NK-92 (cell line): ENCODE measurements around the gene PKP1.

Experiments used
- DNase-seq: peaks from one replicate; lab custom pipeline; 2025; ENCODE audit not compliant: unreplicated experiment; lab: John Stamatoyannopoulos, UW

The PKP1 gene

DNA sequence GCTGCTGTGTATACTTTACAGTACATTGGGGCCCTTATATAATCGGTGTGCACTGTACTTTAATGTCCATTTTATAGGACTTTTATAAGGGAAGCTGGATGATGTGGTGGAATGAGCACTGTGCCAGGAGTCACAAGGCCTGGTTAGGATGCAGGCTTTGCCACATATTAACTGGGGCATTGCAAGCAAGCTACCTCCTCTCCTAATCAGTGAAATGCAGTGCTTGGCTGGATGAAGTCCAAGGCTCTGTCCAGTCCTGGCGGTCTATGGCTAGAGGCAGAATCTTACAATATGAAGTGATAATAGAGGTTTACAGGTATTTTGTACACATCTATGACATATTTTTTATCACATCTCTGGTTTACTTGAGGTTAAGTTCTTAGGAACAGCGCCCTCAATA, 1.7 kb upstream of the PKP1 start:
- no peak for DNase-seq

DNA sequence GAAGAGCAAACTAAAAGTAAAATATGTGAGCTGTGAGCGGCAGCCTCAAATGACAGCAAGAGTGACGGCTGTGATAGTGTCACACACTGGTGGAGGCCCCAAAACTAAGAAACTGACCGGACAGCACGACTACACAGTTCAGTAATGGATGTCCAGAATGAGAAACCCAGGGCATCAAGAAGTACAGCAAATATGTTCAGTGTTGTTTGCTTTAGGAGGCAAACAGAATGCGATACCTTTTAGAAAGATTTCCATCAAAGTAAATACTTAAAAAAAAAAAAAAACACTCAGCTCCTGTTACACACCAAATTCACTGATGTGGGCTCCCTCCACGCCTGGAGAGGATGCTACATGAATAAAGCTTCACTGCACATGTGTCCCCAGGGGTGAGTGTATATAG, 1.1 kb upstream of the PKP1 start:
- DNase-seq, result no peak

DNA sequence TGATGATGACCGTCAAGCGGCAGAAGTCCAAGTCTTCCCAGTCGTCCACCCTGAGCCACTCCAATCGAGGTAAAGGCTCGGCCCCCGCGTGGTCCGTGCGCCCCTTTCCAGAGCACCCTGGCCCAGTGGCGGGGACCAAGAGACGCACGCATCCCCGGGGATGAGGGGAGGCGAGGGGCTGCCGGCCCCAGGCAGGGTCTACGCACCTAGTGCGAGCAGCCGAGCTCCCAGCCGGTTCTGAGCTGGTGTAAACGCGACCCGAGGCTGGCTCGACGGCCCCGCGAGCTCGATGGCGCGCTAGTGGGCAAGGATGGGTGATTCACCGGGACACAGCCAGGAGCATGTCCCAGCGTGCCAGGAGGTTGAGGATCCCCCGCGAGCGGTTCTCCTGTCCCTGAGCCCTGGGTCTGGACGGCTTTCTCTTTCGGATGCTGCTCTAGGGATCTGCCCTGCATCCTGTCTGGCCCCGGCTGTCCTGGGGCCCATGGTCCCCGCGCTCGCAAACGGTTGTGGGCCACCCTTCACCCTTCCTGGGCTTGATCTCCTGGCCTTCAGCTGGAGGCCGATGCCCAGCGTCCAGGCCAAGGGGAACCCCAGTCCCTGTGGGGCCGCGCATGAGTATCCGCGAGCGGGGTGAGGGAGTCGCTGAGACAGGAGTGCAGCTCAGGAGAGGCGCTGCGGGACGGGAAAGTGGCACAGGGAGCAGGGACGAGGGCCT, 689 bp downstream of the PKP1 start:
- DNase-seq, result no peak

DNA sequence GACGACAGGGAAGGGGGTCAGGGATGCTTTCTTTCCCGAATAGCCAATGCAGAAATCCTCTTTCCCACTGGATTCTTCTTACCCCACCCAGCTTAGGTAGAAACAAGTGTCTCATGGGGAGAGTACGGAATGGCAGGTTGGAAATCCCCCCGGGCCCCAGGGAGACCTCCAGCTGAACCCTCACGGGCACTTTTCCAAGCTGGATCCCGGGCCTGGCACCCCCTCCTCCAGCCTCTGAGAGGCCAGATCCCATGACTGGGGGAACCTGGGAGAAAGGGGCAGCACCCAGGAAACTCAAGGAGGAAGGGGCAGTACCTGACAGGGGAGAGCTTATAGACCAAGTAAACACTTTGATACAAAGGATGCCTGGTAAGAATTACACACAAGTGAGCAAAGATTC, 1.3 kb downstream of the PKP1 start:
- no peak for DNase-seq

DNA sequence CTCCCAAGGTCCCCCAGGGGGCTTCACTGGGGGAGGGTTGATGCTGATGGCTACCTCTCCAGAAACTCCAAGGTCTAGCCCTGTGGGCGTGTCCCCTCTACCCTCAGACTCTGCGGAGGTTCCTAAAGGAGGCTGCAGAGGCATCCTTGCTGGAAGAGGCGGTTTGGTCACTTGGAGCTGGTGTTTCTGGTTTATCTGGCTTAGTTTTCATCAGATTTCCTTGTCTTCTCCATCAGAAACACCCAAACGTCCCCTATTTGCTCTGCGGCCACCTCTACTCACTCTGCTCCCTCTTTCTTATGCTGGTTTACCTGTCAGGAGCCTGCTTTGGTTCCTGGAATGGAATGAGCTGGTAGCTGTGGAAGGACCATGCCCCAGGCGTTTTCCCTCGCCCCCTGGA, 2.5 kb downstream of the PKP1 start:
- no peak for DNase-seq

DNA sequence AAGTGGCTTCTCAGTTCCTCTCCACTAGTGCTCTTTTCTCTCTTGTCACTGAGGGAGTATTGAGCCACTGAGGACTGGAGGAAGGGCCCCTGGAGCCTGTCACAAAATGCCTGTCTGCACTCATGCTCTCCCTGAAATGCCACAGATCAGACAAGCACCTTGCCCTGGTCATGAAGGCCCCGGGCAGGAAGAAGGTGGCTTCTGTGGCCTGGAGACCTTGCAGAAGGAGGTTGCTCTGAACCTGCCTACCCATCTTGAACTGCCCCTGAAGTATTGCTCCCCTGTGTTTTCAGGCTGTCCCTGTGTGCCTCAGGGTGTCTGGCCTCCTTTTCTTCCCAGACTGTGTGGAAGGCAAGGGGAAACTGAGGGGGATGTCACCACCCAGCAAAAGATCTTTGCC, 3.1 kb downstream of the PKP1 start:
- DNase-seq, result no peak

DNA sequence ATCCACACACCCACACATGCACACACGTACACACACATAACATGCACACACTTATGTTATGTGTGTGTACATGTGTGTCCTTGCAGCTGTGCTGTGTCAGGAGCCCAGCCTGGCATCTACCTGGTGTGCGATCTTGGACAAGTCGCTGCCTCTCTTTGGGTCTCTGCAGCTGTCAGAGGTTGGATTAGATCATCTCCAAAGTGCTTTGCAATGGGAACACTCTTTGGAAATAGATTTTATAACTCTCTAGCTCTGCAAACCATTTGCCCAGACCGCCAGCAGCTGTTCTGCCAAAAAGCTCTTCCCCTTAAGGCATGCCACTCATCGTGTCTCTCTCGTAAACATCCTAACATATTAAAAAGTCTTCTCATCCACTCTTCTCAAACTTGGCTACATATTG, 4.7 kb downstream of the PKP1 start:
- DNase-seq, result no peak

DNA sequence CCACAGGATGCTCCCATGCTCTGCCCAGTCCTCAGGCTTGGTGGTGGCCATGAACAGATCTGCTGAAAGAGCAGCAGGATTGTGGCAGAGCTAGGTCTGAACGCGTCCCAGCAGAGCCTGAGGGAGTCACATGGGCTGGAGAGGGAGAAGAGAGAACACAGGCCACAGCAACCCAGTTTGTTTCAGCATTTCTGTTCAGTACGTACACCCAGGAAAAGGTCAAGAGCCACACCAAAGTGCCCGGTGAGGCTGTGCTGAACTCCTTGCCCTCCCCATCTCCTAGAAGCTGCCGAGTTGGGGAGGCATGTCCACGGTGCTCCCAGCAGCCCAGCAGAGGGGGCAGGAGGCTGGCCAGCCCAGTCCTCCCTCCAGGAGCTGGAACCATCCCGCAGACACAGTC, 5.5 kb downstream of the PKP1 start:
- DNase-seq, result no peak

DNA sequence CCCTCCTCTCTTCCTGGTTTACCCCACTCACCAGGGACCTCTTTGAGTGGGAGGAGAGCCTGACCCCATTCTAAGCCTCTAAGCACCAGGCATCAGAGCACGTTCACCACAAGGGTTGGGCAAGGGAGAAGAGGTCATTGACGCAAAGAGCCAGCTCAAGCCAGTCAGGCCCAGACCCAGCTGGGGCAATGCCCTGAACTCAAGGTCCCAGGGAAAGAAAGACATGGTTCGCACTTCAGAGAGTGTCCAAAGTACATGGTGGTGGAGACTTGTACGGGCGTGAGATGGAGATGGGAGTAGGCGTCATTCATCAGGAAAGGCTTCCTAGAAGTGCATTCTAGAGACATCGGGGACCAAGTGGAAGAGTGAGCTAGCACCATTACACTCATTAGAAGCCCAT, 7.2 kb downstream of the PKP1 start:
- no peak for DNase-seq

DNA sequence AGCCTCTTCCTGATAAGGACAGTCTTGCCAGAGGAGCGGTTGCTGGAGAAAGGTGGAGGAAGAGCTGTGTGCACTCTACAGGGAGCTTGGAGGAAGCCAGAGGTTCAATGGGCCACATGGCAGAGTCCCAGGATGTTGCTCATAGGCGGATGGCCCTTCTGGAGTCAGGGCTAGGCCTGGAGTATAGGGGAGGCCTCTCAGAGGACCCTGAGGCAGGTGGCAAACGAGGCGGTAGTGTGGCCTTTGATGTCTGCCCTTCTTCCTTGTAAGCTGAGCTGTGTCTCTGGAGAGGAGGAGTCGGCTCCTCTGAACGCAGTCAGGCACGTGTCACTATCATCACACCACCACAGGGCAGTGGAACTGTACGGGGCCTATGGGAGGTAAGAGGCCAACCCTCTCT, 8.6 kb downstream of the PKP1 start:
- DNase-seq, result no peak

DNA sequence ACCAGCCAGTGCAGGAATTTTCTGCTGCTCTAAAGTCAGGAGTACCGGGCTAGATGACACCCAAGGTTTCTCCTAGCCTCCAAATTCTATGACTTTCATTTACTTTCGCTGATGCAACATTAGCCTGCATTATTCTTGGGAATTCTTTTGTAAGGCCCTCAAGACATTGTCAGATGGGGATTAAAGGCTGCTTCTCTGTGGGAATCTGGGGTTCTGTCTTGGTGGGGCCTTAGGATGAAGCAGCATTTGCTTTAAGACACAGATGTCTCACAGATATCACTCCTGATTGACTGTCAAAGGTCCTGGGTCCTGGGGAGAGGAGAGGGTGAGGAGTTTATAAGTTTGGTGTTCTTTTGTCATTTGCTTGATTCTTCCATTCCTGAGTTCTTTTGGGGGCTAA, 11.6 kb downstream of the PKP1 start:
- no peak for DNase-seq

DNA sequence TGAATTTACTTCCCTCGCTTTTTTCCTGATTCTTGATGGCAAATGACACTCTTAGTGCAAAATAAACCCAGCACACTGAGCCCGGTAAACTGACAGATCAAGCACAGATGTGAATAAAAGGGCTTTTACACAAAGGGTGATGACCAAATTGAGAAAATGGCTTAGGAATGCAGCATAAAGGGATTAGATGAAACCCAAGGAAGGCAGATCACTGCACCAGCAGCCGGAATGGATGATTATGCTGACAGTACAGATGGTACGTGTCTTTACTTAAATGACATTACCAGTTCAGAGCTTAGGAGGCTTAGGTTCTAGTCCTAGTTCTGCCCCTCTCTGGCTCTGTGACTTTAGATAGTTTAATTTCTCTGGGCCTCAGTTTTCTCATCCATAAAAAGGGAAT, 12.0 kb downstream of the PKP1 start:
- DNase-seq, result no peak

DNA sequence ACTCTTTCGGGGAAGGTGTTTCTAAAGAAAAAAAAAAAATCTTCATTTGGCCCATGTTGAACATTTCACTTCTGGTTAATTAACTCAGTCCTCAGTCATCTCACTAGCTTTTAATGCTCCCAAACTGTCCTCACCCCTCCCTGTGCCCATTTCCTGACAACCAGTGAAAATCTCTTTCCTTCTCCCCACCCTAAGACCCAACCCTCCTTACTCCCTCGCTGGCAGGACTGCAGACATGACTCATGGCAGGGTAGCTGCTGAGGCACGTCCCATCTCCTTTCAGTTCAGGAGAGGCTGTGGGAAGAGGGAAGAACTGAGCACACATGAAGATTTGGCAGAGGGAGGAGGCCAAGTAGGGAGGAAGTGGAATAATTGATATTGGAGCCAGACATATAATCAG, 12.6 kb downstream of the PKP1 start:
- DNase-seq, result no peak

DNA sequence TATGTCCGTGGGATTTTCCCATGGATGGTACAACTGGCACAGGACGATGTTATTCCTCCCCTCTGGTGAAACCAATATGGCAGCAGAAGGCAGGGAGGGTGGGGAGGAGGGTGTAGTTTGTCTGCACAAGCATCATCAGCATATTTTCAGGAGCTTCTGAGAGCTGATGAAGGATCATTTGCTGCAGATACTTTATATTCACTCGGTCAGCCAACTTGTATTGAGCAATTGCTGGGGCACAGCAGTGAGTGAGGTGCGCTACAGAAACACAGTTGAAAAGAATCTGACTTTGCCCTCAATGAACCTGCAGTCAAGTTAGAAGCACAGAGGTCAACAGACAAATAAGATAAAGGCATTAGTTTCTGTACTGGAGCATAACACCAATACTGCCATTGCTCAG, 13.0 kb downstream of the PKP1 start:
- DNase-seq, result no peak

DNA sequence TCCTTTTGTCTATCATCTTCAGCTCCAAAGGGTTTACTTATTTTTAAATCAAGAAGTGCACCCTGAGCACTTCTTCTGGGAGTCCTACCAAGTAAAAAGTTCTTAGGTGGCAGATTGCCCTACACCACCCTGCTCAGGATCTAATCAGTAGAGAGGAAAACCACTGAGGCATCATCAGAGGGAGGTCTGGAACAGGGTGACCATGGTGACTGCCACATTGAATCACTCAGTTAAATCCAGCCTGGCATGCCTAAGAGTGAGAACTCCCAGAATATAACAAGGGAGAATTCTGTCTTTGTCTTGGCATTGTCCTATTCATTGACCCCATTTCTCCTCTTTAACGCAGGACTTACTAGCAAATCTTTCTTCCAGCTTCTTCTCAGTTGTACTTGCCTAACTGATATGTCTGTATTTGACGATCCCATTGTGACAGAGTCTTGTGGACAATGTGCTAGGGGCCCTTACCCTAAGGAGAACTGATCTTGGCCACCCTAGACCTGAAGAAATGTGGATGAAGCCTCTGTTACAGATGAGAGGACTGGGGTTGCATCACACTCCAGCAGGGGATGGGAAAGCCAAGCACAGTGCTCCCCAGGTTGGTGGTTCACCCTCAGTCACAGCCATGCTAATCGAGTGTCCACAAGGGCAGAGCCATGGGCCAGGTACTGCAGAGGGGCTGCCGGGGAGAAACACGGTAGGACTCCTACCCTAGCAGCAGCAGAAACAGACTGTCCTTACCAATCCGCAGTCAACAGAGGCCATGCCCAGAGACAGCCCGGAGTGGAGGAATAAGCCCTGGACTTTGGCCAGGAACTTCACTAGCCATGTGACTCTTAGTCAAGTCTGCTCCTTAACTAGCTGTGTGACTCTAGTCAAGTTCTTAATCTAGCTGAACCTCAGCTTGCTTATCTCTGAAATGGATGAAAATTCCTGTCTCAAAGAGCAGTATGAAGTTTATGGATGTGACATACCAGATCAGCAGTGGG, 15.4 kb downstream of the PKP1 start:
- no peak for DNase-seq

DNA sequence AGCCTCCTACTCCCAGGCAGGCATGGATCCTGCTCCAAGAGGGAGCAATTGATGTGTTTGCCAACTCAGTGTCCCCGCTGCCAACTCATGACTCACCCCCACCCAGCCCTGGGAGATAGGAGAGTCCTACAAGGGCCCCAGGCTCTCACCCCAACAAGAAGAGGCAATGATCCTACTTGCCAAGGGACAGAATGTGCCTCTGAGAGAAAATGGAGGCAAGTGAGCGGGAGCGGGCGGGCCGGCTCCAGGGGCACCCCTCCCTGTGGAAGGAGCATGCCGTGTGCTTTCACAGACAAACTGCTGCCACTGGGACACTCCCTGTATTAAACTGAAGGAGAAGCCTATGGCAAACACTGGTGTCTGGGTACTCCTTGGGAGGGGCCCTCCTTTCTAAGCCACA, 16.7 kb downstream of the PKP1 start:
- DNase-seq, result no peak

DNA sequence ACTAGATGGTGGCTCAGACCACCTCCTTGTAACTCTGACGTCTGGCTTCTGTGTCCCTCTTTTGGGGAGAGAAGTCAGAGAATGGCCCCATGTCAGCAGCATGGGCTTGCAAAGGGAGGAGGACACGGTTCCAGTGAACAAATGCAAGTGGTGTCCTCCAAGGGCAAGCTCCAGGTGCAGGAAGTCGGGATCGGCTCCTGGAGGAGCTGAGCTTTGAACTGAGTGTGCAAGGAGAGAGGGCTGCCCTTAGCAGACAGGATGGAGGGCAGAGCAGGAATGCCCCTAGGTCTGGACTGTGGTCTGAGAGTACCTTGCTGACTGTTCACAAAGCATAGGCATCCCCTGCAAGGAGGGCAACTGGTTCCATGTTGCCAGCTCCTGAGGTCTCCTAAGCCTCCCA, 17.3 kb downstream of the PKP1 start:
- no peak for DNase-seq

DNA sequence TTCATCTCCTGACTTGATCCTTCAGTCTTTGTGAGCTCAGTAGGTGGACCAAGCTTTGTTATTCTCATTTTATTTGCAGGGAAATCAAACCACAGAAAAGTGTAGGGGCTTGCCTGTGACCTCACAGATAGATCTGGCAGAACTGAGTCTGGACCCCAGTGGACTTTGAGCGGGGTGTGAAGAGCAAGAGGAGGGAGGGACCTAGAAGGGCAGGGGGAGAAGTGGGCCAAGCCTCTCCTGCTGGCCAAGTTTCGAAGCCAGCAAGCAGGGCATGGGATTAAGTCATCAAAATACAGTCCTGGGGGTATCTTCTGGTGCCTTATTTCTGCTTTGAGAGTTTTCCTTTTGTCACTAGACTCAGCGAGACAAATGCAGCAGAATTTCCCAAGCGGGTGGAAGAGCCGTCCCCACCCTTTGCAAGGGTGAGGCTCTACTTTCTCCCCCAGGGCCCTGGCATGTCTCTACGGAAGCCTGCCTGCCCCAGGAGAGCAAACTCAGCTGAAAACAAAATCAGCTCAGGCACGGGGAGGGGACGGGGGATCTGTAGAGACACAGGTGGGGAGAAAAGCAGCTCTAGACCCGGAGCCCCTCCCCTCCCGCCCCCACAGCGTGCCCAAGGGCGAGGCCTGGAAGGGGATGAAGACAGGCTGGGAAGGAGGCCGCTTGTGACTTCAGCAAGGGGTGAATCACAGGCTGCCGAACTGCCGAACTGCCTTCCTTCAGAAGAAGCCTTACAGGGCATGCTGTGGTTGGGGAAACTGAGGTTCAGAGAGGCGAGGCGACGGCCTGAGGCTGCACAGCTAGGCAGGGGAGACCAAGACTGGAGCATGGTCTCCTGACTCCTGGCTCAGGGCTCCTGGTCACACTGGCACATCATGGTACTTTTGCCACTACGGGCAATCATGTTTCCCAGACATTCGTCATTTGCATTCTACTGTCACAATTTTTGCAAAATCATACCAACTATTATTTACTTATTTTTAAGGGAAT, 19.2 kb downstream of the PKP1 start:
- no peak for DNase-seq

DNA sequence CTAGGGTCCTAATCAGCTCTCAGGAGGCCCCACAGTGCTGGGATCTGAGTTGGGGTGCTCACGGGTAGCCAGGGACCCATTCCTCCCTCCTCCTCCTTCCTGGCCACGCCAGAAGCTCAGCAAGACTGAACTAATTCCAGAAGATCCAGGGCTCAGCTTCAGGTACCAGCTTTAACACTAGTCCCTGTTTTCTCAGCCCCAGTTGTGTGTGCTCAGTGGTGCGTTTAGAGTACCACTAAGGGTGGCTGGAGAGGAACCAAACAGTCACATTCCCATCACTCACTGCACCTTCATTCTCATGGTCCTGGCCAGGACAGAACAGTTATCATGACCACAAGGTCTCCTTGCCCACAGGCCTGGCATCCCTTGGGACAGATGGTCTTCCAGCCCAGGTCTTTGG, 20.8 kb downstream of the PKP1 start:
- no peak for DNase-seq

DNA sequence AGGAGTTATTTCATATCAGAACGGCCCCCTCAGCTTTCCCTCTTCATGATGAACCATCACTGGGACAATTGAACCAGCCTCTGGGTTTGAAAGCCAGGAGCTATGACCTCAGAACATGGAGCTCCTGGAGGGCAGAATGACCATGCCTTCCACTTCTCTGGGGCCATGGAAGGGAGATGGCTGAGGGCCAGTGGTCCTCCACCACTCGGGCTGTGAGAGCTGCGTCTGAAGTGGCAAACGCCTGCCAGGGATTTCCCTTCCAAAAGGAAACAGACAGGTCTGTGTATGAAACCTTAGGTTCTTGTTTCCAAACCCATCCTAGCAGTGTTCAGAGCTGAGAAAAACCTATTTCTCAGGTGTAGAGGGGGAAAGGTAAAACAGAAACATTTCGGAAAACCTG, 22.5 kb downstream of the PKP1 start:
- DNase-seq, result no peak

DNA sequence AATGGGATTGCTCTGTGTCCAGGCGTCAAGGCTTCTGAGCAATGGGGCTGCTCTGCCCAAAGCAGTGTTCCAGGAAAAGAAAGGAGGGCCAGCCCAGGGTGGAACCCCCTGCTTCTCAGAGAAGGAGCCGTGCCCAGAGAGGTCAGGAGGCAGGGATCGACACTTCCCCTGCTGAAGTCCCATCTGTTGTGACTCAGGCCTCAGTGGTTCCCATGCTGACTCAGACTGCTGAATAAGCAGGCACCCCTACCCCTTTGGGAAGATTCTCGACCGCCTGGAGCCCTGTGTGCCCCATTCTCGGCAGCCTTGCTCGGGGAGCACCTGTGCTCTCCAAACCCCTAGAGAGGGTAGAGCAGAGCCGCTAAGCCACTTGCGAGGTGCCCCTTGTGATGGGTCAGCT, 23.9 kb downstream of the PKP1 start:
- no peak for DNase-seq
